Fibroblast of lung (primary cell): ENCODE results near the gene OR51B6. TPM values are rescaled to one million over a fixed set of nuclear protein-coding genes. Genes with fewer than 3 reads are reported as not detected.
A peak's percentile ranks its signal among the peaks of the same experiment; 100 is the strongest.
"Not testable (repeated sequence)": the region's sequence is repeated elsewhere in the genome, so short reads cannot be mapped to it uniquely, and the experiment has no call there.

ENCODE experiments used
- DNase-seq, 2 donors: peaks; one replicate each; pipeline versions ENCODE4 v3.0.0 to v3.0.0-alpha.2; 2010; ENCODE audit warnings: low read depth in 2 of 2
- H2AFZ ChIP-seq: 2 replicates; pipeline ENCODE4 v1.5.1; 2012; ENCODE audit warnings: low read length, control low read depth, inconsistent platforms
- H3K27ac ChIP-seq: 2 replicates; pipeline ENCODE4 v1.5.1; 2011; ENCODE audit warnings: low read length, control low read depth; ENCODE audit not compliant: insufficient read depth
- H3K27me3 ChIP-seq: 2 replicates; pipeline ENCODE4 v1.5.1; 2011; ENCODE audit warnings: mild to moderate bottlenecking, low read length; ENCODE audit not compliant: control insufficient read depth, insufficient read depth
- H3K36me3 ChIP-seq: 2 replicates; pipeline ENCODE4 v1.5.1; 2011; ENCODE audit warnings: low read length; ENCODE audit not compliant: control insufficient read depth, insufficient read depth
- H3K4me1 ChIP-seq: 2 replicates; pipeline ENCODE4 v1.5.1; 2011; ENCODE audit warnings: low read length; ENCODE audit not compliant: control insufficient read depth, insufficient read depth; ENCODE audit errors: extremely low read depth
- H3K4me2 ChIP-seq: 2 replicates; pipeline ENCODE4 v1.5.1; 2011; ENCODE audit warnings: low read length, control low read depth; ENCODE audit not compliant: insufficient read depth; ENCODE audit errors: extremely low read depth
- H3K4me3 ChIP-seq, 4 experiments: fragments of 200-600 bp in 1 of 4; sonication (generic) in 1 of 4; replicated peaks in 1 of 4; 2 replicates each; pipeline ENCODE4 v1.5.1; 2011 to 2016; ENCODE audit warnings: low read length in 4 of 4, low read depth in 3 of 4, mild to moderate bottlenecking in 3 of 4, control low read depth in 2 of 4, inconsistent platforms in 1 of 4, mixed read lengths in 1 of 4; ENCODE audit not compliant: insufficient read depth in 1 of 4; ENCODE audit errors: control extremely low read depth in 1 of 4
- H3K79me2 ChIP-seq: 2 replicates; pipeline ENCODE4 v1.5.1; 2012; ENCODE audit warnings: mild to moderate bottlenecking, low read length, inconsistent platforms; ENCODE audit not compliant: control insufficient read depth, insufficient read depth
- H3K9ac ChIP-seq: 2 replicates; pipeline ENCODE4 v1.5.1; 2011; ENCODE audit warnings: mild to moderate bottlenecking, low read length, control low read depth; ENCODE audit not compliant: insufficient read depth
- H3K9me3 ChIP-seq: 2 replicates; pipeline ENCODE4 v1.5.1; 2012; ENCODE audit warnings: low read depth, low read length; ENCODE audit not compliant: control insufficient read depth, insufficient read depth
- H4K20me1 ChIP-seq: 2 replicates; pipeline ENCODE4 v1.5.1; 2011; ENCODE audit warnings: low read length; ENCODE audit not compliant: control insufficient read depth, insufficient read depth; ENCODE audit errors: extremely low read depth
- EZH2 ChIP-seq: IDR thresholded peaks from 2 replicates; pipeline ENCODE4 v1.5.1; 2012; ENCODE audit warnings: low read length, control low read depth, mild to moderate bottlenecking; ENCODE audit errors: missing control alignments
- polyA plus RNA-seq, 2 donors: library from polyadenylated mRNA; depleted of rRNA in 1 of 2; stranded (reverse) in 1 of 2; unstranded in 1 of 2; fragments of >200 nt; gene quantifications; 2 replicates each; pipeline ENCODE4 v1.2.1, GENCODE V29; 2011 to 2012; ENCODE audit warnings: missing spikeins in 1 of 2
- total RNA-seq: library from RNA; depleted of rRNA; stranded (reverse); fragments of >200 nt; gene quantifications from 2 replicates; pipeline ENCODE4 v1.2.1, GENCODE V29; 2014
- TF ChIP-seq, protein P1 (sequence below), 2 donors: IDR thresholded peaks in 1 of 2; conservative IDR thresholded peaks in 1 of 2; 1 replicate in 1 of 2; 2 replicates in 1 of 2; pipeline ENCODE4 v1.5.1; 2011 to 2012; ENCODE audit warnings: low read length in 2 of 2, control low read depth in 1 of 2, inconsistent platforms in 1 of 2, low read depth in 1 of 2, mild to moderate bottlenecking in 1 of 2

Gene OR51B6
- total and polyA plus RNA-seq, 2 donors (not counting 1 experiment from before 2014, with no cell fraction given), result not detected

DNA sequence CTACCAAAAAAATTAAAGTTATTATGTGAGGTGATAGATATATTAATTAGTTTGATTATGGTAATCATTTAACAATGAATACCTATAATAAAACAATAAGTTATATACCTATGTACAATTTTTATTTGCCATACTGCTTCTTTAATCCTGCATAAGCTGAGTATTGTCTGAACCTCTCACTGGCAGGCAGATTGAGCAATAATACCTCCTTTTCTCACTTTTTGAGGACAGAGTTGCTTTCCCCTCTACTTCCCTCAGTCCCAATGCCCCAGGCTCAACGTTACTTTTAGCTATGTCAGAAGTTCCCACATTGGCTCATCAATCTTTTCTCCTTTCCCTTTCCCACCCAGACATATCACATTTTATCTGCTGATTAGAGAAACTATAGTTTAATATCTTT lies 1.8 kb upstream of the OR51B6 start:
- H3K4me2 ChIP-seq, result no peak overlapping the region
- no peak for DNase-seq
- H4K20me1 ChIP-seq, result no peaks in the 10 kb centered on the region
- no peaks in the 10 kb centered on the region for H3K27me3 ChIP-seq
- H3K9ac ChIP-seq, result no peak overlapping the region
- H3K9me3 ChIP-seq, result no peaks in the 10 kb centered on the region
- H3K79me2 ChIP-seq, result no peaks in the 10 kb centered on the region
- no peaks in the 10 kb centered on the region for H3K36me3 ChIP-seq
- TF ChIP-seq, protein P1, sequence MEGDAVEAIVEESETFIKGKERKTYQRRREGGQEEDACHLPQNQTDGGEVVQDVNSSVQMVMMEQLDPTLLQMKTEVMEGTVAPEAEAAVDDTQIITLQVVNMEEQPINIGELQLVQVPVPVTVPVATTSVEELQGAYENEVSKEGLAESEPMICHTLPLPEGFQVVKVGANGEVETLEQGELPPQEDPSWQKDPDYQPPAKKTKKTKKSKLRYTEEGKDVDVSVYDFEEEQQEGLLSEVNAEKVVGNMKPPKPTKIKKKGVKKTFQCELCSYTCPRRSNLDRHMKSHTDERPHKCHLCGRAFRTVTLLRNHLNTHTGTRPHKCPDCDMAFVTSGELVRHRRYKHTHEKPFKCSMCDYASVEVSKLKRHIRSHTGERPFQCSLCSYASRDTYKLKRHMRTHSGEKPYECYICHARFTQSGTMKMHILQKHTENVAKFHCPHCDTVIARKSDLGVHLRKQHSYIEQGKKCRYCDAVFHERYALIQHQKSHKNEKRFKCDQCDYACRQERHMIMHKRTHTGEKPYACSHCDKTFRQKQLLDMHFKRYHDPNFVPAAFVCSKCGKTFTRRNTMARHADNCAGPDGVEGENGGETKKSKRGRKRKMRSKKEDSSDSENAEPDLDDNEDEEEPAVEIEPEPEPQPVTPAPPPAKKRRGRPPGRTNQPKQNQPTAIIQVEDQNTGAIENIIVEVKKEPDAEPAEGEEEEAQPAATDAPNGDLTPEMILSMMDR (conservative IDR thresholded peaks at IDR 0.05 in 1 of 2, IDR thresholded peaks at IDR 0.05 in 1 of 2; ENCODE audit: low read depth in 1 of 2, low read length in 2 of 2), result no peak
- TF ChIP-seq EZH2, result no peak
- H2AFZ ChIP-seq, result no peak overlapping the region
- no peaks in the 10 kb centered on the region for H3K4me1 ChIP-seq
- no peak overlapping the region for H3K4me3 ChIP-seq
- no peak overlapping the region for H3K27ac ChIP-seq

DNA sequence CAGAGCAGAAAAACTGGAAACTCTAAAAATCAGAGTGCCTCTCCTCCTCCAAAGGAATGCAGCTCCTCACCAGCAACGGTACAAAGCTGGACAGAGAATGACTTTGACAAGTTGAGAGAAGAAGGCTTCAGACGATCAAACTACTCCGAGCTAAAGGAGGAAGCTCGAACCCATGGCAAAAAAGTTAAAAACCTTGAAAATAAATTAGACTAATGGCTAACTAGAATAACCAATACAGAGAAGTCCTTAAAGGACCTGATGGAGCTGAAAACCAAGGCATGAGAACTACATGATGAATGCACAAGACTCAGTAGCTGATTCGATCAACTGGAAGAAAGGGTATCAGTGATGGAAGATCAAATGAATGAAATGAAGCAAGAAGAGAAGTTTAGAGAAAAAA lies 4.7 kb downstream of the OR51B6 start:
- H3K27ac ChIP-seq, H3K9ac ChIP-seq, H3K79me2 ChIP-seq, H3K4me1 ChIP-seq, H3K4me3 ChIP-seq, H3K36me3 ChIP-seq, H3K27me3 ChIP-seq, H3K4me2 ChIP-seq, DNase-seq, H4K20me1 ChIP-seq, H2AFZ ChIP-seq, H3K9me3 ChIP-seq: not testable (repeated sequence)

DNA sequence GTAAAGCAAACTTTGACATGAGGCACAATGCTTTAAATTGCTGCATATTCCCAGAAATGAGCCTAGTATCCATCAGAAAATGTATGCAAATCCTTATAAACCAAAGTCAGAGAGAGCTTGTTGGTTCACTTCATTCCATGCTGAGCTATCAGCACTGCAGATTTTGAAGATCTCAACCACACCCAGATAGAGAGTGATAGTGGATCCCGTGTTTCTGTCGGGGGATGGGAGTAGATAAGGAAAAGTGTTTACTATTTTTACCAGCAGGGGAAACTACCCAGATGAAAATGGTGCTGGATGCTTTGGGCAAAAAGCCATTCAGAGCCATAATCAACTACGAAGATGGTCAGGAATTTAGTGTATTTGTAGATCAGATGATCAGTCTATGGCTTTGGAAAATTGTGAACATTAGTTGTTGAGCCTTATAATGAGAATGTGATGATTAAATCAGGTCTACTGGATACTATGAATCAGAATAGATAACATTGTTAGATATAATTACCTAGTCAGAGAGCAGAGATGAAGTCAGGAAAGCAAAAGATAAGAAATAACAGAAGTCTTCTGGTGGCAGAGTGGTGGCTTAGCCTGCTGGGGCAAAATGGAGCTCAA lies 10.8 kb downstream of the OR51B6 start:
- Histone ChIP-seq H3K27me3 (no peaks in the 10 kb centered on the region), H3K4me2 (no peak overlapping the region), H3K79me2 (no peaks in the 10 kb centered on the region), H4K20me1 (no peaks in the 10 kb centered on the region), H3K27ac (no peak overlapping the region), H3K9ac (no peak overlapping the region), H3K4me1 (peaks cover 22% of the 10 kb centered on the region), H2AFZ (no peak overlapping the region), H3K4me3 (no peak overlapping the region), H3K9me3 (no peaks in the 10 kb centered on the region), H3K36me3 (no peaks in the 10 kb centered on the region)
- TF ChIP-seq, protein P1 (conservative IDR thresholded peaks at IDR 0.05 in 1 of 2, IDR thresholded peaks at IDR 0.05 in 1 of 2; ENCODE audit: low read depth in 1 of 2, low read length in 2 of 2), result no peak
- no peak for TF ChIP-seq EZH2
- peak in 1 of 2 donors; percentile 65 for DNase-seq
